SK-N-SH (cell line): ENCODE measurements around the gene ARID1B. TPM values are rescaled to one million over a fixed set of nuclear protein-coding genes. Genes with fewer than 3 reads are reported as not detected.

Experiments used
- CTCF ChIA-PET: fragments of 300-600, 350-600 bp; formaldehyde crosslinking; extraction: SDS; loops from one replicate; lab custom pipeline; 2021; lab: Yijun Ruan, JAX
- POLR2A ChIA-PET: fragments of 350-600 bp; sonication (Branson Sonifier 250); formaldehyde crosslinking; extraction: SDS; loops from one replicate; lab custom pipeline; 2020; ENCODE audit warnings: antibody characterized with exemption, inconsistent platforms; lab: Yijun Ruan, JAX
- DNase-seq: peaks from one replicate; pipeline ENCODE4 v3.0.0; 2012
- H2AFZ ChIP-seq: fragments of 200-600 bp; sonication (generic); 2 replicates; pipeline ENCODE4 v1.8.1; 2016; ENCODE audit warnings: antibody characterized with exemption, mild to moderate bottlenecking, low read depth
- H3F3A ChIP-seq: fragments of 200-600 bp; sonication (generic); replicated peaks from 2 replicates; pipeline ENCODE3; 2016; ENCODE audit warnings: antibody characterized with exemption, mild to moderate bottlenecking; ENCODE audit not compliant: insufficient read depth
- H3K27ac ChIP-seq, 2 experiments: fragments of 200-500 bp in 1 of 2; fragments of 200-600 bp in 1 of 2; sonication (Bioruptor generic) in 1 of 2; sonication (generic), shearing (Covaris generic) in 1 of 2; 2 replicates each; pipeline versions ENCODE4 v1.5.1 to v1.6.1; 2014 to 2016; ENCODE audit warnings: low read depth in 2 of 2, inconsistent platforms in 1 of 2, low read length in 1 of 2, mild to moderate bottlenecking in 1 of 2, mixed read lengths in 1 of 2
- H3K27me3 ChIP-seq: fragments of 200-600 bp; sonication (generic), shearing (Covaris generic); 2 replicates; pipeline ENCODE4 v1.6.1; 2016; ENCODE audit warnings: mixed run types; ENCODE audit not compliant: insufficient read depth
- H3K36me3 ChIP-seq, 2 experiments: fragments of 200-500 bp in 1 of 2; fragments of 200-600 bp in 1 of 2; sonication (Bioruptor generic) in 1 of 2; sonication (generic) in 1 of 2; replicated peaks in 1 of 2; 2 replicates each; pipeline versions ENCODE3 to v1.5.1; 2014 to 2016; ENCODE audit warnings: low read length in 1 of 2, mild to moderate bottlenecking in 1 of 2; ENCODE audit not compliant: insufficient read depth in 2 of 2, control insufficient read depth in 1 of 2
- H3K4me1 ChIP-seq, 2 experiments: fragments of 200-500 bp in 1 of 2; fragments of 200-600 bp in 1 of 2; sonication (Bioruptor generic) in 1 of 2; sonication (generic), shearing (Covaris generic) in 1 of 2; 2 replicates each; pipeline versions ENCODE4 v1.5.1 to v1.6.1; 2014 to 2016; ENCODE audit warnings: low read depth in 1 of 2, low read length in 1 of 2, mixed run types in 1 of 2; ENCODE audit not compliant: insufficient read depth in 2 of 2, control insufficient read depth in 1 of 2
- H3K4me2 ChIP-seq: fragments of 200-600 bp; sonication (generic), shearing (Covaris generic); 2 replicates; pipeline ENCODE4 v1.6.1; 2017; ENCODE audit warnings: mixed run types
- H3K4me3 ChIP-seq, 2 experiments: fragments of 200-500 bp in 1 of 2; fragments of 200-600 bp in 1 of 2; sonication (Bioruptor generic) in 1 of 2; sonication (generic), shearing (Covaris generic) in 1 of 2; 2 replicates each; pipeline versions ENCODE4 v1.5.1 to v1.8.1; 2014 to 2016; ENCODE audit warnings: low read depth in 2 of 2, inconsistent platforms in 1 of 2, low read length in 1 of 2, mild to moderate bottlenecking in 1 of 2, mixed read lengths in 1 of 2, moderate library complexity in 1 of 2
- H3K79me2 ChIP-seq: fragments of 200-600 bp; sonication (generic); 2 replicates; pipeline ENCODE4 v1.8.1; 2017; ENCODE audit warnings: mild to moderate bottlenecking; ENCODE audit not compliant: insufficient read depth
- H3K9ac ChIP-seq: fragments of 200-600 bp; sonication (generic); 2 replicates; pipeline ENCODE4 v1.6.1; 2017; ENCODE audit warnings: mixed run types
- H3K9me2 ChIP-seq: fragments of 200-600 bp; sonication (generic); 2 replicates; pipeline ENCODE4 v1.6.1; 2017; ENCODE audit warnings: mixed run types
- H3K9me3 ChIP-seq: fragments of 200-600 bp; sonication (generic); 2 replicates; pipeline ENCODE4 v1.6.1; 2017; ENCODE audit warnings: mixed run types, mild to moderate bottlenecking, moderate library complexity
- H4K20me1 ChIP-seq: fragments of 200-600 bp; sonication (generic); 2 replicates; pipeline ENCODE4 v1.6.1; 2017; ENCODE audit warnings: mild to moderate bottlenecking, mixed run types; ENCODE audit not compliant: insufficient read depth
- CTCF ChIP-seq: fragments of 200-600 bp; sonication (generic); IDR thresholded peaks from 2 replicates; pipeline ENCODE4 v1.6.1; 2017; ENCODE audit warnings: antibody characterized with exemption, mild to moderate bottlenecking, moderate library complexity
- EP300 ChIP-seq, 2 experiments: IDR thresholded peaks; 2 replicates each; pipeline versions ENCODE4 v1.4.0 to v1.6.1; 2012; ENCODE audit warnings: borderline replicate concordance in 1 of 2, low read depth in 1 of 2, low read length in 1 of 2
- FOXM1 ChIP-seq: IDR thresholded peaks from 2 replicates; pipeline ENCODE4 v1.4.0; 2012; ENCODE audit warnings: low read depth, mild to moderate bottlenecking
- GATA2 ChIP-seq: sonication (generic); formaldehyde crosslinking; IDR thresholded peaks from 2 replicates; pipeline ENCODE4 v1.5.0; 2020; ENCODE audit warnings: mild to moderate bottlenecking, missing genetic modification reagents
- MAX ChIP-seq: IDR thresholded peaks from 2 replicates; pipeline ENCODE4 v1.4.0; 2012; ENCODE audit warnings: low read depth
- NFIC ChIP-seq: IDR thresholded peaks from 2 replicates; pipeline ENCODE4 v1.4.0; 2012; ENCODE audit warnings: borderline replicate concordance
- PBX3 ChIP-seq: IDR thresholded peaks from 2 replicates; pipeline ENCODE4; 2012
- RCOR1 ChIP-seq: fragments of 150-350 bp; IDR thresholded peaks from 2 replicates; pipeline ENCODE4 v1.6.1; 2017; ENCODE audit warnings: antibody characterized with exemption, low read length
- RXRA ChIP-seq: IDR thresholded peaks from 2 replicates; pipeline ENCODE4 v1.4.0; 2012; ENCODE audit warnings: low read depth, mild to moderate bottlenecking, borderline replicate concordance
- SIN3A ChIP-seq: IDR thresholded peaks from 2 replicates; pipeline ENCODE4 v1.6.1; 2012; ENCODE audit warnings: low read depth, mild to moderate bottlenecking, low read length, moderate library complexity, borderline replicate concordance
- SMC3 ChIP-seq: IDR thresholded peaks from 2 replicates; pipeline ENCODE4 v1.6.1; 2012; ENCODE audit warnings: low read depth, low read length, improper control_type of control experiment
- TEAD4 ChIP-seq: IDR thresholded peaks from 2 replicates; pipeline ENCODE4 v1.4.0; 2012; ENCODE audit warnings: mild to moderate bottlenecking, borderline replicate concordance; ENCODE audit not compliant: insufficient read depth
- USF2 ChIP-seq: fragments of 150-350 bp; IDR thresholded peaks from 2 replicates; pipeline ENCODE4 v1.6.1; 2017; ENCODE audit warnings: antibody characterized with exemption, low read length, low read depth, borderline replicate concordance
- YY1 ChIP-seq: IDR thresholded peaks from 2 replicates; pipeline ENCODE4 v1.4.0; 2012; ENCODE audit warnings: low read depth, mild to moderate bottlenecking
- ZBTB33 ChIP-seq: IDR thresholded peaks from 2 replicates; pipeline ENCODE4 v1.4.0; 2012; ENCODE audit warnings: low read depth, borderline replicate concordance
- WGBS: methylation state at CpG from one replicate; pipeline ENCODE4 v1.1.6; 2017; ENCODE audit warnings: low lambda C conversion rate; 5-methylcytosine and 5-hydroxymethylcytosine counted together
- polyA plus RNA-seq, 3 experiments: library from polyadenylated mRNA; depleted of rRNA; stranded (reverse); fragments of >200 nt; gene quantifications; 2 replicates each; pipeline ENCODE4 v1.2.3, GENCODE V29; 2012

Gene ARID1B
- polyA plus RNA-seq, 1 of the 3 experiments (the other 2 are of a cell fraction) = 13.6 TPM

- Histone ChIP-seq H3K4me2 (no peak overlapping the region), H3K9me3 (no peaks in the 10 kb centered on the region), H3K27ac (no peak overlapping the region; a peak in 1 of 4 replicates), H2AFZ (no peak overlapping the region), H3K9me2 (no peaks in the 10 kb centered on the region), H3K9ac (no peak overlapping the region), H3K36me3 (peaks cover 10 to 14% of the 10 kb centered on the region in 2 experiments), H3K27me3 (no peaks in the 10 kb centered on the region), H3K4me3 (no peak overlapping the region), H3F3A (peaks cover 3% of the 10 kb centered on the region), H3K4me1 (peaks cover 12 to 39% of the 10 kb centered on the region in 2 experiments; a peak in 3 of 4 replicates), H3K79me2 (peaks cover 100% of the 10 kb centered on the region), H4K20me1 (peaks cover 98% of the 10 kb centered on the region)
- 83% methylated on average over 4 of the region's 4 CpGs for WGBS
- DNase-seq = no peak
- ChIA-PET CTCF (interaction anchor here (1.2 to 1.8 kb wide), 2 partner anchors 17 to 144 kb away, joined by 3 to 4 read pairs; no protein-coding TSS in a partner anchor), POLR2A (no interaction called here)
- no peak for TF ChIP-seq TEAD4
- no peak for TF ChIP-seq USF2
- TF ChIP-seq YY1 = no peak
- no peak for TF ChIP-seq SMC3
- TF ChIP-seq GATA2 (CRISPR knock-in tag) = no peak
- TF ChIP-seq PBX3 = no peak
- TF ChIP-seq NFIC = no peak
- TF ChIP-seq CTCF = no peak
- no peak for TF ChIP-seq MAX
- no peak for TF ChIP-seq RXRA
- no peak for TF ChIP-seq EP300 (IDR thresholded peaks at IDR 0.05; ENCODE audit: borderline replicate concordance in 1 of 2, low read depth in 1 of 2, low read length in 1 of 2)
- no peak for TF ChIP-seq ZBTB33
- TF ChIP-seq SIN3A = no peak
- TF ChIP-seq RCOR1 = no peak
- no peak for TF ChIP-seq FOXM1
Observed at GRCh38 chr6:156786652-156787051, 9.5 kb downstream of the ARID1B start.
